HG03097 (cell line): ENCODE results near the gene ANXA3.

Source experiments
- ATAC-seq: cut with Tn5 transposase; IDR thresholded peaks from one replicate; pipeline ENCODE4 v1.9.1; 2021; ENCODE audit not compliant: unreplicated experiment, low FRiP score

ANXA3 gene

DNA sequence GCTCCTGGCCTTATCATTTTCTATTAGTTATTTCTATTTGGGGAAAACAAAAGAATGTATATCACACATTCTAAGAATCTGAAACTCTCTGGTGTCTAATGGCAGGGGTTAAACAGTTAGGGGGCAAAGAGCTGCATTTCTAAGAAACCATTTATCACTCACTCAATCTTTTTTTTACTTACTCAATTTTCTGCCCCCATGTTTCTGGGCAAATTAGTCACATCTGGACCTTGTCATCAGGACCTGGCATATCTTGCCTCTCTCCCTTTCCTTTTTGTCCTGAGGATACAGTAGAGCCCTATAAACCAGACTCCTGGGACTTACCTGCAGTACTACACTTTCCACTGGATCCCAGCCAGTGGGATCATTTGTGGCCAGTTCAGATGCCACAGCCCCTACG is 89.1 kb downstream of the ANXA3 start:
- no peak for ATAC-seq

DNA sequence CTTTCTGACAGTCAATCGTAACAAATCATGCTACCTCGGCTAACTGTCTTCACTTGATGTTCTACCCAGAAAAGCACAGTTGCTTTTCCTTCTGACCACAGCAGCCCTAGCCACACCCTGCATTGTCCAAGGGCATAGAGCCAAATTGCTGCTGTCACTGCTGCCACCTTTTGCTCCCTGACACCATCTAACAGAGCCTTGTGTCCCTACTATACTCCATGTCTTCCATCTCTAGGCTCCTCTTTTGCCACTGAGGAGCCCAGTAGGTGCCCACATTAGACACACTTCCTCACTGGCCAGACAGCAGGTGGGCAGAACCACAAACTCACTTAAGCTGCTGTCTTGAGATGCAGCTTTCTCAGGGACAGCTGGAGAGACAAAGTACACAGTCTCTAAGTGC is 91.4 kb downstream of the ANXA3 start:
- no peak for ATAC-seq

DNA sequence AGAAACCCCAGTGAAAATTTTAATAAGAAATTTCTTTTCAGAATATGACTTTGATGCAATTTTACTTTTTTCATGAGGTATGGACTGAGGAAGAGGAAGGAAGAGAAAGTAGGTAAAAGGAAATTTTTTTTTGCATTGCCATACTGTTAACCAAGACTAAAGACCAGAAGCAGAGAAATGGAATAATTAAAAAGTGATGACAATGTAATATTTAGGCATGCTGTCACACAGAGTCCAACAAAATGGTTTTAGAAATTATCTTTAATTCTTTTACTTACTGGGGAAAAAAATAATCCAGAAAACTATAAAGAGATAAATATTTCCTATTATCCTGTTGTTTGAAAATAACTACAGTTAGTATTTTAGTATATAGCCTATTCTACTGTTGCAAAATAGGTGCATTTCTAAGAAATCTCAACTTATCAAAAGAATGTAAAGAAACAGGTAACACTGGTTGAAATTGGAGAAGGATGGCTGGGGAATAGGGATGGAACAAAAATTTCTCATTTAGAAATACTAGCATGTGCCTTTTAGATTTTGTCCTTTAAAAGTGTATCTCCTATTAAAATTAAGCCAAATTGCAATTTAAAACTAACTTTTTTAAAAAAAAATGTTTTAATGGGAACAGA is 92.6 kb downstream of the ANXA3 start:
- ATAC-seq = no peak

DNA sequence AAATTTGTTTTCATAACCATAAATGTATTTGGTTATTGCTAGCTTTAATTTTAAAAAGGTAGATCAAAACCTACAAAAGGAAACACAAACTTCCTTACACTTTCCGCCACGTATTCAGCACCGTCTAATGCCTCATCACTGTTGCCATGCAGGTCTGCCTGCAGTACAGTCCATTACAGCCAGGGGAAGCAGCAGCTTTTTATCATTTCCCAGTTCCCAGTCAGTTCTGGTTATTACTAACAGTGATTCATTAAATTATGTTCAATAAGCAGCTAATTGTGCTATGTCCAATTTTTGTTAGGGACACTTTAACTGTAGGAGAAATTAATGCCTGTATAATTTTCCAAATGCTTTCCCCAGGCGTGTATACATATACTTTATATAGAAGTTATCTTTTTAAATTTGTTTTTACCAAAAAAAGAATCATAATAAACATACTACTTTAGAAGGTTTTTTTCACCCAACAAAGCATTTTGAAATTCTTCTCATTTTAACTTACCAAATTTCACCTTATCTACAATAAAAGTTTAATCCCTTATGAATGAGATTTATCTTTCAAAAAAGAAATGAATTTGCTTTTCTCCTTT is 93.3 kb downstream of the ANXA3 start:
- ATAC-seq = peak; percentile 79

DNA sequence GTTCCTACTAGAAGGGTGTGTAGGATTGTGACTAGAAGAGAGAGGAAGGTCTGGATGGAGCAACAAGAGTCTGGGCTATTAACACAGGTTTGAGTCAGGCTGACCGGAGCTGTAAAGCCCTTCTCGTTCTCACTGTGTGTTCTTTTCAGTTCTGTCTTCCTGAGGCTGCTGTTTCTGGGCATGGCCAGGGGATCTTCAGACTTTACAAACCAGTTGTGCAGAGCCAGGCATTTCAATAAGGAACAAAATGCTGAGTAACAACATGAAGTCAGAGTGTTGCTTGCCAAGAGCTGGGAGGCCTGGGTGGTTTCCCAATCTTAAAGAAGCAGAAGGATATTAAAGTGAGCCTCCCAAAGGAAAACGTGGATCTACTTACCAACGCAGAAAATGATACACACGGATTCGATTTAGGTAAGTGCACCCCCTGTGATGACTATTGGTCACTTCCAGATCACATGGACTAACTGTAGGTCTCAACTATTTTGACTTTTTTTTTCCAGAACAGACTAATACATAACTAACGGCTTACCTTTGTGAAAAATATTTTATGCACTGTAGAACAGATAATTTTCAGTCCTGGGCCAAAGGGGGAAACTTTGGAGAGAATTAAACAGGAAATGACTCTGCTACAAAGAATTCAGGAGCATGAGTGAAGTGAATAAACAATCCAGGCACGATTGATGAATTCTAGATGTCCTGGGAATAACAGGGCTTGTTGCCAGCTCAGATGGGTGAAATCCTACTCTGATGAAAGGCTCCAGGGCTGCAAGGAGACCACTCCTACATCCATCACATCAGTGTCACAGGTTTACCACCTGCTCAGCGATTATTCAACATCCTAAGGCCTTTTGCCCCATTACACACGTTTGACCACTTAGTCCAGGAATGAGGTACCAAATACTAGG is 94.5 kb downstream of the ANXA3 start:
- no peak for ATAC-seq

DNA sequence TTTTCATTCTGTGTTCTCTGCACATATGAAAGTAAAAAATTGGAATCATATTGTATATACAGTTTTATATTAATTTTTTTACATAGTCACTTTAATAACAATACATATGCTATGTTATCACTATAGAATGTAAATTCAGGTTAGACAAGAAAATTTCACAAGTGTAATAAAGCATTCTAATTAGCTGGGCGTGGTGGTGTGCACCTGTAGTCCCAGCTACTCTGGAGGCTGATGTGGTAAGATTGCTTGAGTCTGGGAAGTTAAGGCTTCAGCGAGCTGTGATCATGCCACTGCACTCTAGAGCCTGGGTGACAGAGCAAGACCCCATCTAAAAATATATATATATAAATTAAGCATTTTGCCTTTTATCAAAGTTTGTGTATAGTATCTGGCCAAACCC is 95.7 kb downstream of the ANXA3 start:
- no peak for ATAC-seq

DNA sequence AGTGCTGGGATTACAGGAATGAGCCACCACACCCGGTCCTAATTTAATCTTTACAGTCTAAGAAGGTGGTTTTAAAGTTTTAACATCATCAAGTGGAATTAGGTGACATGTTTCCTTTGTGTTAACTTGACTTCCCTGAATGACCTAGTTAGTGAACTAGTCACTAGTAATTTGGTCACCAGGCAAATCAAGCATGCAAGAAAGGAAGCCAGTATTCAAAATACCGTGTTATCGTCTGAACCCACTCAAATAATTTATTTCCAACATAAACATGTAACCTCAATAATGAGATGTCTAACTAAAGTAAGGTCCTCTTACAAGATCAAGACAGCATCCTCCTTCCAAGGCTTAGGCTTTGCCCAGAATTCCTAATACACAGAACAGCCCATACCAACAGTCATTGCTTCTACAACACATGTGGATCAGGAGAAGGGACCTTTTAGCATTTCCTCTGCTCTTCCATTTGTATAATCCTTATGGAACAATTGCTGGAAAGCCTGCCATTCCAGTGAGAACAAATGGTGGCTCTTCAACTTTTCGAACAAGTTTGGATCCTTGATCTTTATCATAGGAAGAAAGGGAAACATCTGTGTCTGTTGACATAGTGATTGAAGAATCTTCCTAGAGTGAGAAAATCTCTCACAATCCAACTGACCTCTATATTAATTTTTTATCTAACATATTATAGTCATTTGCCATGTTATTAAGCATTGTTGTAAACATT is 97.2 kb downstream of the ANXA3 start:
- ATAC-seq = no peak

DNA sequence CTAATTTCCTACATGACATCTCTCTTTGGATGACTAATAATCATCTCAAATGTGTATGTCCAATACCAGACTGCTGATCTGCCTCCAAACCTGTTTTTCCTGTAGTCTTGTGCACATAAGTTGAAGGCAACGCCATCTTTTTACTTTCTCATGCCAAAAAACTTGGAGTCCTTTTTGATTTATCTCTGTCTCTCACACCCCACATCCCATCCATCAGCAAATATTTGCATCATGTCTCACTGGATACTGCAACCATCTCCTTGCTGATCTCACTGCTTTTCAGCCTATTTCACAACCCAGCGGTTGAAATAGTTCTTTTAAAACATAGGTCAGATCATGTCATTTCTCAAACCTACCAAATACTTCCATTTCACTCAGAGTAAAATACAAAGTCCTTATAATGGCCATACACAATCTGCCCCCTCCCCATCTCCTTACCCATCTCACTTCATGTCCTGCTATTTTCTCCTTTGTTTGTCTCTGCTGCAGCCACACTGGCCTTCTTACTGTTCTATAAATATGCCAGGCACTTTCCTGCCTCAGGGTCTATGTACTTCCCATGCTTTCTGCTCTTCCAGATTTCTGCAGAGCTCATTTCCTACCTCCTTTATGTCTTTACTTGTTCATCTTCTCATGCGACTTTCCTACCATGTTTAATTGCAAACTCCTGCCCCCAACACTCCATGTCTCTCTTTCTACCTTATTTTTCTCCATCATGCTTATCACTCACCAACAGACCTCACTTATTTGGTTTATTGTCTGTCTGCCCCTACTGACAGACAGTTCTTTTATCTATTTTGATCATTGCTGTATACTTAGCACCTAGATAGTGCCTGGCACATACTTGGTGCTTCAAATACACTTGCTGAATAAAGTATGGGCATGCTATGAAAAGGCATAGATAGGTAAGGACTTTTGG is 98.8 kb downstream of the ANXA3 start:
- no peak for ATAC-seq

DNA sequence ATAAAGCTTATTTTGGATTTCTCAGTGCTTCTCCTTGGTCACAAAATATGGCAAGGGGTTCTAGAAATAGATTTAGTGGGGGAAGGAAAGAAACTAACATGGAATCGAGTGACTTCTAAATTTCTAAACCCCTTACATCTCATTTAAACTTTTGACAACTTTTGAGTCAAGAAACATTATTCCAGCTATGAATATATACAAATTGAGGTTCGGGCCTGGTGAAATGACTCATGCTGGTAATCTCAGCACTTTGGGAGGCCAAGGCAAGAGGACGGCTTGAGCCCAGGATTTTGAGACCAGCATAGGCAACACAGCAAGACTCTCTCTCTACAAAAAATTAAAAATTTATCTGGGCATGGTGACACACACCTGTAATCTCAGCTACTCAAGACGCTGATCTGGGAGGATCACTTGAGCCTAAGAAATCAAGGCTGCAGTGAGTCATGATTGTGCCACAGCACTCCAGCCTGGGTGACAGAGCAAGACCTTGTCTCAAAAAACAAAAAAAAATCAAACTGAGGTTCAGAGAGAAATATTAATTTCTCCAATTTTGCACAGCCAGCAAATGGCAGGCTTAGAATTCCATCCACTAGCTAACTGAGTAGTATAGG is 99.8 kb downstream of the ANXA3 start:
- ATAC-seq = no peak

DNA sequence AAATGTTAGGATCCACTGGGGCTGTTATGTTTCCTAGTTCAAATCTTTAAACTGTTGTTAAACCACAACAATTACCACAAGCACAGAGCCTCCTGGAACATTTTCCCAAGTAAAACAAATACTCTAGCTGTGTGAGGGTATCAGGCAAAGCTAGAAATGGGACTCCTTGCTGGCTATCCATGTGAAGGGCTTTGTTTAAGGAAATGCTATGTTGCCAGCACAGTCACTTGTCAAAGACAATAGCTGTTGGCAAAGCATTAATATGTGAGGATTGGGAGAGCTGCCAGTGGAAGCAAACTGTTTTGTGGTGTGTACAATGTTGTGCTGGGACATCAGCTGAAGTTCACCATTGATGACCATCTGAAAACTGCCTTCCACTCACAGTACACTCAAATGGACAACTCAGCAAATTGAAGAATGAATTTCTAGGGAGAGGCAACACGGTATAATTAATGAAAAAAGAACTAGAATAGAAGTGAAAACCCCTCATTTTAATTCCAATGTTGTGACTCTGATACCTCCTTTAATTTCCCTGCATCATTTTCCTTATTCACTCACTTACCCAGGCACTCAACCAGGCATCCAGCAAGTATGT is 100.8 kb downstream of the ANXA3 start:
- ATAC-seq = no peak

DNA sequence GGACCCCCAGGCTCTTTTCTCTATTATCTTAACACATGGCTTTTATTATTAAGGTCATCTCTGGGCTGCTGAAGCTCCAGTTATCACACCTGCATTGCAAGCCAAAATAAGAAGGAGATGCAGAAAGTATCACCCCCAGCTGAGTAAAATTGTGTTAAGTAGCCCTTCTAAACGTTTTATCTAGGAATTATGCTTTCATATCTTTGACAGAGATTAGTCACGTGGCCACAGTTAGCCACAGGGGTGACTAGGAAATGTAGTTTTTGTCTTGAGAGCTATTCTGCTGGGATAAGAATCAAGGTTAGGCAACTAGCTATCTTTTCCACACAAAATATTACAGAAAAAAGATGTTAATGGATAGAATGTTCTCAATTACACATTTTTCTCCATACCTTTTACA is 102.1 kb downstream of the ANXA3 start:
- ATAC-seq = no peak

DNA sequence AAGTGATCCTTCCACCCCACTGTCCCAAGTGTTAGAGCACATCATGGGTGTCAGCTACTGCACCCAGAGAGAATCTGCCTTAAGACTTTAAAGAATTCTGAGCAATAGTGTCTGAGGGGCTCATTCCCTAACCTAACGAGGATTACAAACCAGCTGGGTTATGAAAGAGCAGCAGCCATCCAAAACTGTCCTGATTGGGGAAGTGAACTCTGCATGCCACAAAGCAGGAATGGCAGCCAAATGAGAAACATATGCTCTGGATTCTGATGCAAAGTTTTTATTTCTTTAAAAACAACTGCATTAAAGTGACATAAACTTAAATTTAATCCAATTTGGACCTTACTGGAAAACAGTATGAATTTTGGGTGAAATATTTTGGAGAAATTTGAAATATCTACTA is 103.2 kb downstream of the ANXA3 start:
- ATAC-seq = no peak

DNA sequence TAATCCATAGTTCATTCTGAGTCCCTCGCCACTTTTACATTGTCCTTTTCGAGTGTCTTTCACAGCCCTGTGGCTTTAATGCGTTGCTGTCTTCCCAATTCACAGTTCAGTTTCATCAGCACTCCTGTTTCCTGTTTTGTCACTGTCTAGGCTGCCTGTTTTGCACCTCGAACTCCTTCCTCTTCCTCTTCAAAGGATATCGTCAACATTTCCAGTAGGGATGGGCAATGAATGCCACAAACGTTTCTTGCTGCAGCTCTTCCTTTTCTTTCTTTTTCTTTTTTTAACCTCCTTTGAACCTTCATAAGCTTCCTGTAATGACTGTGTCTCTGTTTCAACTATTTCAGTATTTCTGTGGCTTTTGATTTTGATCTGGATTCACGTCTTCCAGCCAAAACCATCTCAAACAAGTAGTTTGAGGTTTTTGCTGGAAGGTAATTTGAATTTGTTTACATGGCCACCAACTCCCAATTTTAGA is 105.4 kb downstream of the ANXA3 start:
- ATAC-seq = no peak

DNA sequence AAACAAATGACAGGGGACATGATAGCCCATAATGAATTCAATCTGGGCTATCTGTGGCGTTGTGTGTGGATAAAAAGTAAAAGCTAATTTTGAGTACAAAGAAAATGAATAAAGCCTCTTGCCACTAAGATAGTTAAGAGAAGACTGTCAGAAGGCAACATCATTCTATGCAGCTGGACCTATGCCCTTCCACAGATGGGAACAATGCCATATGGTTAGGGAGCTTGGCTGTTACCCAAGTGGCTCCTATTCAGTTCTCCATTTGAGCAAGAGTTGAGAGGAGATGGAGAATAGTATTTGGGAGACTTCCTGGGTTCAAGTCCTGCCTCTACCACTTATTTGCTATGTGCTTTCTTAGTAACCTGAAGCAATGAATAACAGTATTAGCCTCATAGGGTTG is 107.7 kb downstream of the ANXA3 start:
- no peak for ATAC-seq

DNA sequence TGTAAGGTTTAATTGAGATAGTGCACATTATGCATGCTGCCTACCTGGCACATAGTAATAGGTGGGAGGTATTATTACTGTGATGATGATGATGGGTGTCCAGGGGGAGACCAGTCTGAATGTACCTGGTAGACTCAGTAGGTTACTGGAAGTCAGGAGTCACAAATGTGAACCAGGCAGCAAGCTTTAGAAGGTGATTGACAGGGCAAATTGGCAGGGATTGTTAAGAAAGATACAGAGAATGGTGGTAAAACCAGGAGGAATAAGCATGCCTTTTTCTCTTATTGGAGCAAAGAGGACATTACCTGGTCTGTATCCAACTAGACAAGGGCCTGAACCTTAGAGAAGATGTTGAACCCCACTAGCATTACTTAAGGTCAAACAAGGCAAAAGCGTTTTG is 108.1 kb downstream of the ANXA3 start:
- ATAC-seq = no peak
